Measurements from ENCODE around the gene PLP2. TPM values are rescaled to one million over a fixed set of nuclear protein-coding genes. Genes with fewer than 3 reads are reported as not detected.
A peak's percentile ranks its signal among the peaks of the same experiment; 100 is the strongest.

PLP2 gene
- total RNA-seq, 2 experiments from 2014 or later = 222 to 234 TPM

DNA sequence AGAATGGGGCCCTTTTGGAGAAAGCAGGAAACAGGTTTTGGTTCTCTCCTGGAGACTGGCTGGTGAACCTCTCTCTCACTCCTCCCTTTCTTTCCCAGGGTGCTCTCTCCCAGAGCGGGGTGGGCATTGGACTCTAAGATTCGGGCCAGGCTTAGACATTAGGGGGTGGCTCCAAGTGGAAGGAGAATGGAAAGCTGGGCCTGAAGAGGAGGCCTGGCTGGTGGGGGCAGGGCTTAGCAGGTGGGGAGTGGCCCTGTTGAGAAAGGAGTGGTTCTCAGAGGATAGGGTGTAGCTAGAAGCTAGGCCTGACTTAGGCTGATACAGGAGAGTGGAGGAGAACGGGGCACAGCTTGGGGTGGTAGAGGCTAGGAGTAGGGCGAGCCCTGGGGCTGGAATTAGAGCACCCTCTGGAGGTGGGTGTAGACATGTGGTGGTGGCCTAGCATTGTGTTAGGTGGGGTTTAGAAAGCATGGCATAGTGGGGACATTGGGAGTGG is 5.7 kb downstream of the PLP2 start:
- Mint-ChIP-seq H3K27me3 (no peaks in the 10 kb centered on the region), H3K4me3 (no peak overlapping the region), H3K36me3 (peaks cover 41% of the 10 kb centered on the region), H3K4me1 (ENCODE audit: low read depth) (peaks cover 17% of the 10 kb centered on the region), H3K9me3 (no peaks in the 10 kb centered on the region), H3K27ac (peak overlapping the region; percentile 23)
- intact Hi-C loops (cut with micrococcal nuclease) = no loop called here
- ChIA-PET CTCF (interaction anchor here (0.6 to 1.2 kb wide), 2 partner anchors 11 to 13 kb away, joined by 3 to 4 read pairs; no protein-coding TSS in a partner anchor), POLR2A (no interaction called here)
- no peak for DNase-seq

DNA sequence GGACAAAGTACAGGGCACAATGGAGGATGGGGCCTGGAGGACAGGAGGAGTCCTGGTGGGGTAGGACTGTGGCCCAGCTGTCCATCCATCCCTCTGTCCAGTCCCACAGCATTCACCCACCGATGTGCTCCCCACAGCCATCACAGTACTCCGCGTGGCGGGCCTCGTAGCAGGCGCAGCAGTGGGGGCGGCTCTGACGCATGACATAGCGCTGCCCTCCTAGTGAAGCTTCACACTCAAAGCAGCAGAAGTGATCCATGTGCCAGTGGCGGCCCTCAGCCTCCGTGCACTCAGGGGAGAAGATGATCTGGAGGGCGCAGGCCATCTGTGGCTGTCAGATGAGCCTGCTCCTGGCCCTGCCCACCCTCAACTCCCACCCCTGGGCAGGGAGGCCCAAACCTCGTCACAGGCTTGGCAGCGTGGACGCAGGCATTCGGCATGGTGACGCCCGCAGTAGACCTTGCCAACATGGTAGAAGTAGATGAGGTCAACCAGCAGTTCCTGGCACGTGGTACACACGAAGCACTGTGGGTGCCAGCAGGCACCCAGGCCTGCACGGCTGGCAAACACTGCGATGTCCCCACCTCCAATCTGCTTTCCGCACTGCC is 6.3 kb downstream of the PLP2 start:
- Mint-ChIP-seq H3K27me3 (no peaks in the 10 kb centered on the region), H3K4me1 (ENCODE audit: low read depth) (peaks cover 13% of the 10 kb centered on the region), H3K4me3 (no peak overlapping the region), H3K27ac (peak overlapping the region; percentile 23), H3K36me3 (peaks cover 39% of the 10 kb centered on the region), H3K9me3 (no peaks in the 10 kb centered on the region)
- ChIA-PET CTCF (no interaction called here), POLR2A (no interaction called here)
- intact Hi-C loops (cut with micrococcal nuclease) = no loop called here
- DNase-seq = no peak

DNA sequence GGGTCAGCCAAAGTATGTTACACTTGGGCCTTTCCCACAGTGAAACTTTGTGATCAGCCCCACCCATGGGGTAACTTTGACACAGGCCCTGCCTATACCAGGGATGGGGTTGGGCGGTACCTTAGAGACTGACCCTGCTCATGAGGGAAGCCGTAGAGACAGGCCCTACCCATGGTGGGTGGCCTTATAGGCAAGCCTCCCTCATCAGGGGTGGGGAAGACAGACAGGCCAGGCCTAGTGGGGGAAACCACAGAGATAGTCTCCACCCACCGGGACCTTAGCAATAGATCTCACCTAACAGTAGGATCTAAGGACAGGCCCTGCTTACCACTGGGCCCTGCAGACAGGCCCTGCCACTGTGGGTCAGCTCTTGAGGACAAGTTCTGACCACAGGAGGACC is 6.8 kb downstream of the PLP2 start:
- CTCF ChIA-PET = interaction anchor here (1.2 kb wide), 1 partner anchor 14 kb away, joined by 5 read pairs; no protein-coding TSS in a partner anchor
- H3K36me3 Mint-ChIP-seq = peaks cover 35% of the 10 kb centered on the region
- DNase-seq = no peak
- intact Hi-C loops (cut with micrococcal nuclease) = no loop called here
- peaks cover 9% of the 10 kb centered on the region for H3K4me1 Mint-ChIP-seq (ENCODE audit: low read depth)
- H3K27ac Mint-ChIP-seq = no peak overlapping the region
- POLR2A ChIA-PET = no interaction called here
- H3K4me3 Mint-ChIP-seq = no peak overlapping the region
- no peaks in the 10 kb centered on the region for H3K27me3 Mint-ChIP-seq
- H3K9me3 Mint-ChIP-seq = no peaks in the 10 kb centered on the region

DNA sequence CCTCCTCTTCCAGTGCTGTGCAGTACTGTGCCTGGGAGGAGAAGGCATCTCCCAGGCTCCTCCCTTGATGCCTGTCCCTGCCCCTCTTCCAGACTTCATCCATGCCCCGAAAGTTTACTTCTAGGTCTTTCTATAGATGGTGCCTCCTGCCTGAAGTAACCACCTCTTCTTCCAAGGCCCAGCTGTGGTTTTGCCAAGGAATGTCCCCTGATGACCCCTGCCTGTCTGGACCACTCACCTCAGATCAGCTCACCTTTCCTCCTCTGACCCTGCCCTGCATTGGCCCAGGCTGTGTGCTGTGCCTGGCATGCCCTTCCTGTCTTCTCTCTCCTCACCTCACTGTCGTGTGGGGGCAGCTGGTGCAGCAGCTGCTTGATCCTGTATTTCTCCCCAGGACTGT is 7.7 kb downstream of the PLP2 start:
- intact Hi-C loops (cut with micrococcal nuclease) = no loop called here
- Mint-ChIP-seq H3K27me3 (no peaks in the 10 kb centered on the region), H3K4me1 (ENCODE audit: low read depth) (peaks cover 9% of the 10 kb centered on the region), H3K27ac (no peak overlapping the region), H3K9me3 (no peaks in the 10 kb centered on the region), H3K4me3 (no peak overlapping the region), H3K36me3 (peaks cover 31% of the 10 kb centered on the region)
- DNase-seq = no peak
- CTCF ChIA-PET = interaction anchor here (1.2 to 2.5 kb wide), 3 partner anchors 8 to 13 kb away, joined by 3 to 7 read pairs (median 5); partner anchors contain the start of gene PLP2
- POLR2A ChIA-PET = no interaction called here

DNA sequence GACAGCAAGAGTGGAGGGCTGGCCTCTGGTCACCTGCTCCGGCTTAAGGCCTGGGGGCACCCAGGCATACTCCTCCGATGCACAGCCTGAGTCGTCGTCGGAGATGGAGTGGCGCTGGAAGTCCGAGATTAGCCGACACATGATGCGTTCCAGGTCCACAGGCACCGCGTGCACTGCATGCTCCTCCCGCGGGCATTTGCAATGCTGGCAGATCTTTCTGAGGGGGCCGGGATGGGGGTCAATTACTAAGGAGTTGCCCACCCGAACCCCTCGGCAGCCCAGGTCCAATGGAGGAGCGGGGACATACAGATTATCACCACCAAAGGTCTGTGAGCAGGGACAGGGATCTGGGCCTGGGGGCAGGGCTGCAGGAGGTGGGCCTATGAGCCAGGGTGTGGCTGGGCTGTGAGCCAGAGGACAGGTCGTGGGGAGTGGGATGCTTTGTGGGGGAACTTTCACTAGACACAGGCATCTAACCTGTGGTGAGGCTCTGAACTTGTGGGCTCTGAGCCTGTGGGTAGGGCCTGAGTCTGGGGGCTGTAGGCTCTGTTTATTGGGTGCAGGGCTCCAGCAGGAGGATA is 12.1 kb downstream of the PLP2 start:
- ChIA-PET CTCF (no interaction called here), POLR2A (interaction anchor here (1.2 kb wide), 1 partner anchor 17 kb away, joined by 4 read pairs; no protein-coding TSS in a partner anchor)
- Mint-ChIP-seq H3K4me1 (ENCODE audit: low read depth) (peaks cover 5% of the 10 kb centered on the region), H3K36me3 (peaks cover 14% of the 10 kb centered on the region), H3K4me3 (no peak overlapping the region), H3K27me3 (no peaks in the 10 kb centered on the region), H3K9me3 (no peaks in the 10 kb centered on the region), H3K27ac (peak overlapping the region; percentile 86)
- intact Hi-C loops (cut with micrococcal nuclease) = no loop called here
- no peak for DNase-seq

DNA sequence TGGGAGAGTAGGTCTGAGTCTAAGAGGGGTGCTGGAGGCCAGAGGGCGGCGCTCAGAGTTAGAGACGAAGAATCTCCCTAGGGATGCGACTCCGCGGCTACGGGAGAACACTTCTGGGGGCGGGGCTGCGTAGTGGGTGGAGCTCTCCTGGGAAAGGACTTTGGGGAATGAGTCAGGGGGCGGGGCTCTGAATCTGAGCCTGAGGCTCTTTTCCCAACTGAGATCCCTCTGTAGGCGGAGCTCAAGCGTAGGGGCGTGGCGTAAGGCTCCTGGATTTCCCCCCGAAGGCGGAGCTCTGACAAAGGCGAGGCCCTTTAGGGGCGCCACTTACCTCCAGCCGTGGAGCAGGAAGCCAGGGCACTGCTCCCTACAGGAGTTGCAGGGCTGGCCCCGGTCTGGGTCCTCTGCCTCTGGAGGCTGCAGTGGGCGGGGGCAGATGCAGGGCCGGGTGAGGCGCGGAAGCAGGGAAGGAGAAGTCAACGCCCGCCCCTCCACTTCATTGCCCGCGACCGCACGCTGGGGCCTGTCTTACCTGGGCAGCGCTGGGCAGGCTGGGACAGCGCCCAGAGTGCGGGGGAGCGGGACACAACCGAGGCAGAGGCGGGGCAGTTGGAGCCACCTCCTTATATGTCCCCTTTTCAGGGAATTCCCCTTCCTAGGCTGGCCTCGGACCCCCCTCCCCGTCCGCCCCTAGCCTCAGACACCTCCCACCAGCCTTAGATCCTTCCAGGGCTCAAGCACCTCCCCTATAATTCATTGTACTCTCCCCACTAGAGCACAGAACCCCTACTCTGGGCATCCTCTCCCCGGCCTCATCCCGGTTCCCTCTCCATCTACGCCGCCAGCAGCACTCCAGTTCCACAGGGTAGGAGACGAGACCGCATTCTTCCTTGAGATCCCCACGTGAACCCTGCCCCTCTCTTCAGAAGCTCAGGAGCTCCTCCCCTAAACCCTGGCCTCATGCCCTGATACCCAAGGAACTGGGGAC is 12.9 kb downstream of the PLP2 start:
- ChIA-PET POLR2A (interaction anchor here (0.6 to 1.2 kb wide), 2 partner anchors 17 to 18 kb away, joined by 4 to 5 read pairs; no protein-coding TSS in a partner anchor), CTCF (interaction anchor here (1.6 kb wide), 1 partner anchor 29 kb away, joined by 3 read pairs; no protein-coding TSS in a partner anchor)
- H3K9me3 Mint-ChIP-seq = no peaks in the 10 kb centered on the region
- peaks cover 9% of the 10 kb centered on the region for H3K4me1 Mint-ChIP-seq (ENCODE audit: low read depth)
- H3K27me3 Mint-ChIP-seq = no peaks in the 10 kb centered on the region
- peak overlapping the region; percentile 86 for H3K27ac Mint-ChIP-seq
- peak; percentile 67 for DNase-seq
- peak overlapping the region; percentile 83 for H3K4me3 Mint-ChIP-seq
- intact Hi-C loops (cut with micrococcal nuclease) = no loop called here
- H3K36me3 Mint-ChIP-seq = peaks cover 11% of the 10 kb centered on the region

DNA sequence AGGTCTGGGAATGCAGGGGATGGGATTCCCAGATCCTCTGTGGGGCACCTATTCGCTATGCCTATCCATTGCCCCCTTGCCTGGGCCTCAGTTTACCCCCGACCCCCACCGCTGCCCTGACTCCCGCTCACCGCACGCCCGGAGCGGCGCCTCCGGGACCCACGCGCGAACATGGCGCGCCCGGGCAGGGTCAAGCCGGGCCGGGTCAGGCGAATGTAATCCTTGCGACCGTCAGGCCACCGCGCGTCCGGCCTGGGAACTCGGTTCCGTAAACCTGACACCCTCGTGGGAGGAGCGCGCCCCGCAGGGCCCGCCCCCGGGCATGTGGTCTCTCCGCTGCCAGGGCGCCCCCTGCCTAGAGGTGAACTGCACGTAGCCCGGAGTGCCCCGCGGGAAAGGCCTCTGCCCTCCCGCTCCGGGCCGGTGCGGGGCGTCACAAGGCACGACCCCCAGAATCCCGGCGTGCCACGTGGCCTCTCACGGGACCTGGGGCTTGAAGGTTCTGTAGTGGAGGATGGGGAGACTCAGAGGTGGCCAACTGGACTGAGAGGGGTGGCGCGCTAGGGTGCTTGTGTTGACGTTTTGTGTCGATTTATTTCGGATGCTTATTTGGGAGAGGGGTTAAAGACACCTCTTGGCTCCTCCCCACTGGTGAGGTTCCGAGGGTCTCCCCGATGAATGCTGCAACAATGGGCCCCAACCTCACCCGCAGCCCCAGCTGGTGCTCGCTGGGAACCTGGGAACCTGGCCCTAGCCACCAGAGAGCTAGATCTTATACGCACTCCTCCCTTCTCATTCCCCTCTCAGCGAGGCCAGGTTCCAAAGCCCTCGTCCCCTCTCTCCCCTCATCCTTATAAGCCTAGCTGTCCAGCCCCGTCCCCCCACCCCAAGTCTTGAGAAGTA is 14.7 kb downstream of the PLP2 start, which contains the start of gene PRICKLE3:
Gene PRICKLE3 (minus strand): TSS at position 249 of the 903 bp plus-strand sequence. CDS start 76 bp downstream, at position 173.
- peak; percentile 84 for DNase-seq
- Mint-ChIP-seq H3K27me3 (no peaks in the 10 kb centered on the region), H3K27ac (peak within 1 kb of the TSS; percentile 86), H3K9me3 (no peaks in the 10 kb centered on the region), H3K36me3 (peaks cover 6% of the 10 kb centered on the region), H3K4me3 (peak within 1 kb of the TSS; percentile 83), H3K4me1 (ENCODE audit: low read depth) (peaks cover 14% of the 10 kb centered on the region)
- ChIA-PET CTCF (interaction anchor here (0.8 kb wide), 1 partner anchor 20 kb away, joined by 3 read pairs; no protein-coding TSS in a partner anchor), POLR2A (no interaction called here)
- intact Hi-C loops (cut with micrococcal nuclease) = no loop called here

DNA sequence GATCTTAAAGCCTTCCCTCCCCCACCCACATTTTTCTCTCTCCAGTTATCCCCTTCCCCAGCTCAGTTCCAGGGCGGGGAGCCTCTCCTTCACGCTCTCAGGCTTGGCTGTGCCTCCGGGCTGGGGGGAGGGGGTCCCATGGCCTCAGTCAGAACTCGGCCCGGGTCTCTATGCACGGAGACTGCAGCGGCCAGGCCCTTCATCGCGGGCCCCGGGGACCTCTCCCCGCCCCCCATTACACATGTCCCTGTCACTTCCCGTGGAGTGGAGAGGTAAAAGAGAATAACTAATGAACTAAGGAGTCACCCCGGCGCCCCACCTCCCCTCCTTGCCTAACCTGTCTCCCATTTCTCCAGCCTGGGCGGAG is 15.3 kb downstream of the PLP2 start:
- DNase-seq = no peak
- no peak overlapping the region for H3K27ac Mint-ChIP-seq
- no peaks in the 10 kb centered on the region for H3K9me3 Mint-ChIP-seq
- peaks cover 6% of the 10 kb centered on the region for H3K36me3 Mint-ChIP-seq
- no peaks in the 10 kb centered on the region for H3K27me3 Mint-ChIP-seq
- H3K4me1 Mint-ChIP-seq (ENCODE audit: low read depth) = peaks cover 14% of the 10 kb centered on the region
- intact Hi-C loops (cut with micrococcal nuclease) = no loop called here
- peak overlapping the region; percentile 83 for H3K4me3 Mint-ChIP-seq
- ChIA-PET CTCF (interaction anchor here (0.8 kb wide), 1 partner anchor 21 kb away, joined by 3 read pairs; no protein-coding TSS in a partner anchor), POLR2A (no interaction called here)

DNA sequence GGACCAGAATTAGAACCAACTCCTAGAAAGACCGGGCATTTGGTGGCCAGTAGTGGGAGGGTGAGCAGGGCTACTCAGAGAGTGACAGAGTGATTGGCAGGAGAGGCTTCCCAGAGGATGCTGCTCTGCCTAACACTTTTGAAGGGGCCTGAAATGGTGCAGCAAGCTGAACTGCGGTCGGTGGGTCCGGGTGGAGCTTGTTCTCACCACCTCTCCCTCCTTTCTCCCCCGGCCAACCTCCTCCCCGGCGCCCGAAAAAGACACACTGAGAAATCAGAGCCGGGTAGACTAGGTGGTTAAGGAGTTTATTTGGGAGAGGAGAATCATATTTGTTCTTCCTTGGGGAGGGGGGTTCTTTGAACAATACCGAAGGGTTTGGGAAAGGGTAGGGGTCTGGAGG is 15.8 kb downstream of the PLP2 start:
- intact Hi-C loops (cut with micrococcal nuclease) = no loop called here
- ChIA-PET CTCF (interaction anchor here (0.8 kb wide), 1 partner anchor 21 kb away, joined by 3 read pairs; no protein-coding TSS in a partner anchor), POLR2A (no interaction called here)
- DNase-seq = no peak
- H3K27me3 Mint-ChIP-seq = no peaks in the 10 kb centered on the region
- peaks cover 17% of the 10 kb centered on the region for H3K4me1 Mint-ChIP-seq (ENCODE audit: low read depth)
- peaks cover 1% of the 10 kb centered on the region for H3K36me3 Mint-ChIP-seq
- H3K4me3 Mint-ChIP-seq = no peak overlapping the region
- no peak overlapping the region for H3K27ac Mint-ChIP-seq
- no peaks in the 10 kb centered on the region for H3K9me3 Mint-ChIP-seq

DNA sequence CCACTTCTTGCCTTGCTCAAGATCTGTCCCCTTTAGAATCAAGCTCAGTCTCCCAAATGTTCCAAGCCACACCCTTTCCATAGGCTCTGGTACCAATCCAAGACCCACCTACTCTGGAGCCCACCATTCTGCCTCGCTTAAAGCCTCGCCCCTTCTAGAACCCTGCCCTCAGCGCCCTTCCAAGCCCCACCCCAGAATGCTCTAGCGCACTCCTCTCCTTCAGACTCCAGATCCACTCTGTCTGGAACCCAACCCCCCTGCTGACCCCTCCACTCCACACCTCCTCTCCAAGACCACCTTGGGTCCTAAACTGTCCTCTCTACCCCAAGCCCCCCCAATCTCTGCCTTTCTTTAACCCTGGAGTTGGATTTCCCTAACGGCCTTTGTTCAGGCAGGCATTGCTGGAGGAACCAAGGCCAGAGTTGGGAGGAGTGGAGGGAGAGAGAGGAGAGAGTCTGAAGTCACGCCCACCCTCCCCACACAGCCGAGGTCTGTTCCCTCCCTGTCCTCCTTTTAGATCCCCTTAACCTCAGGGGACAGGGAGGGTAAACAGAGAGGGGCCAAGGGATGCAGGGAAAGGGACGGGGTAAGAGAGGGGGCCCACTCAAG is 16.9 kb downstream of the PLP2 start:
- no peak overlapping the region for H3K27ac Mint-ChIP-seq
- H3K36me3 Mint-ChIP-seq = no peaks in the 10 kb centered on the region
- H3K4me1 Mint-ChIP-seq (ENCODE audit: low read depth) = peaks cover 28% of the 10 kb centered on the region
- H3K27me3 Mint-ChIP-seq = no peaks in the 10 kb centered on the region
- H3K4me3 Mint-ChIP-seq = no peak overlapping the region
- no peak for DNase-seq
- H3K9me3 Mint-ChIP-seq = no peaks in the 10 kb centered on the region
- ChIA-PET CTCF (interaction anchor here (1.0 kb wide), 1 partner anchor 25 kb away, joined by 3 read pairs; no protein-coding TSS in a partner anchor), POLR2A (no interaction called here)
- intact Hi-C loops (cut with micrococcal nuclease) = no loop called here

DNA sequence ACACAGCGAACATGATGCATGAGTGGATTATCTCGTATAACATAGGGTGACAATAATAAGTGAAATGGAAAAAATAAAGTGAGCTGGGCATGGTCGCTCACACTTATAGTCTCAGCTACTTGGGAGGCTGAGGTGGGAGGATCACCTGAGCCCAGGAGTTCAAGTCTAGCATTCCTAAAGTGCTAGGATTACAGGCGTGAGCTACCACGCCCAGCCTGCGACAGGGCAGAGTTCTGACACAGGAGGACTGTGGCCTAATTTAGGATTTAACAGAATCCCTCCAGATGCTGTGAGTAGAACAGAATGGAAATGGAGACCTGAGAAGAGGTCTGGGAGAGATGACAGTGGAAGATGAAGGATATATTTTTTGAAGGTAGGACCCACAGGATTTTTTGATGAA is 17.9 kb downstream of the PLP2 start:
- Mint-ChIP-seq H3K4me3 (peak overlapping the region; percentile 92), H3K4me1 (ENCODE audit: low read depth) (peaks cover 37% of the 10 kb centered on the region), H3K27ac (peak overlapping the region; percentile 38), H3K36me3 (no peaks in the 10 kb centered on the region), H3K27me3 (no peaks in the 10 kb centered on the region), H3K9me3 (no peaks in the 10 kb centered on the region)
- intact Hi-C loops (cut with micrococcal nuclease) = loop anchor here (2.0 to 10.0 kb wide), 4 partner anchors 41 to 688 kb away; partner anchors contain the start of genes GPKOW, OTUD5 and USP27X
- CTCF ChIA-PET = interaction anchor here (0.7 to 1.0 kb wide), 2 partner anchors 14 to 26 kb away, joined by 3 read pairs; no protein-coding TSS in a partner anchor
- DNase-seq = no peak
- POLR2A ChIA-PET = no interaction called here

Data from activated CD4-positive, alpha-beta memory T cell treated with anti-CD3 and anti-CD28 coated beads for 36 hours (primary cell).